SK-N-SH (cell line): ENCODE results near the gene PANK4. TPM values are rescaled to one million over a fixed set of nuclear protein-coding genes. Genes with fewer than 3 reads are reported as not detected.

Experiments
- CTCF ChIA-PET: fragments of 300-600, 350-600 bp; formaldehyde crosslinking; extraction: SDS; loops from one replicate; lab custom pipeline; 2021; lab: Yijun Ruan, JAX
- POLR2A ChIA-PET: fragments of 350-600 bp; sonication (Branson Sonifier 250); formaldehyde crosslinking; extraction: SDS; loops from one replicate; lab custom pipeline; 2020; ENCODE audit warnings: antibody characterized with exemption, inconsistent platforms; lab: Yijun Ruan, JAX
- DNase-seq: peaks from one replicate; pipeline ENCODE4 v3.0.0; 2012
- H2AFZ ChIP-seq: fragments of 200-600 bp; sonication (generic); 2 replicates; pipeline ENCODE4 v1.8.1; 2016; ENCODE audit warnings: antibody characterized with exemption, mild to moderate bottlenecking, low read depth
- H3F3A ChIP-seq: fragments of 200-600 bp; sonication (generic); replicated peaks from 2 replicates; pipeline ENCODE3; 2016; ENCODE audit warnings: antibody characterized with exemption, mild to moderate bottlenecking; ENCODE audit not compliant: insufficient read depth
- H3K27ac ChIP-seq, 2 experiments: fragments of 200-500 bp in 1 of 2; fragments of 200-600 bp in 1 of 2; sonication (Bioruptor generic) in 1 of 2; sonication (generic), shearing (Covaris generic) in 1 of 2; 2 replicates each; pipeline versions ENCODE4 v1.5.1 to v1.6.1; 2014 to 2016; ENCODE audit warnings: low read depth in 2 of 2, inconsistent platforms in 1 of 2, low read length in 1 of 2, mild to moderate bottlenecking in 1 of 2, mixed read lengths in 1 of 2
- H3K27me3 ChIP-seq: fragments of 200-600 bp; sonication (generic), shearing (Covaris generic); 2 replicates; pipeline ENCODE4 v1.6.1; 2016; ENCODE audit warnings: mixed run types; ENCODE audit not compliant: insufficient read depth
- H3K36me3 ChIP-seq, 2 experiments: fragments of 200-500 bp in 1 of 2; fragments of 200-600 bp in 1 of 2; sonication (Bioruptor generic) in 1 of 2; sonication (generic) in 1 of 2; replicated peaks in 1 of 2; 2 replicates each; pipeline versions ENCODE3 to v1.5.1; 2014 to 2016; ENCODE audit warnings: low read length in 1 of 2, mild to moderate bottlenecking in 1 of 2; ENCODE audit not compliant: insufficient read depth in 2 of 2, control insufficient read depth in 1 of 2
- H3K4me1 ChIP-seq, 2 experiments: fragments of 200-500 bp in 1 of 2; fragments of 200-600 bp in 1 of 2; sonication (Bioruptor generic) in 1 of 2; sonication (generic), shearing (Covaris generic) in 1 of 2; 2 replicates each; pipeline versions ENCODE4 v1.5.1 to v1.6.1; 2014 to 2016; ENCODE audit warnings: low read depth in 1 of 2, low read length in 1 of 2, mixed run types in 1 of 2; ENCODE audit not compliant: insufficient read depth in 2 of 2, control insufficient read depth in 1 of 2
- H3K4me2 ChIP-seq: fragments of 200-600 bp; sonication (generic), shearing (Covaris generic); 2 replicates; pipeline ENCODE4 v1.6.1; 2017; ENCODE audit warnings: mixed run types
- H3K4me3 ChIP-seq, 2 experiments: fragments of 200-500 bp in 1 of 2; fragments of 200-600 bp in 1 of 2; sonication (Bioruptor generic) in 1 of 2; sonication (generic), shearing (Covaris generic) in 1 of 2; 2 replicates each; pipeline versions ENCODE4 v1.5.1 to v1.8.1; 2014 to 2016; ENCODE audit warnings: low read depth in 2 of 2, inconsistent platforms in 1 of 2, low read length in 1 of 2, mild to moderate bottlenecking in 1 of 2, mixed read lengths in 1 of 2, moderate library complexity in 1 of 2
- H3K79me2 ChIP-seq: fragments of 200-600 bp; sonication (generic); 2 replicates; pipeline ENCODE4 v1.8.1; 2017; ENCODE audit warnings: mild to moderate bottlenecking; ENCODE audit not compliant: insufficient read depth
- H3K9ac ChIP-seq: fragments of 200-600 bp; sonication (generic); 2 replicates; pipeline ENCODE4 v1.6.1; 2017; ENCODE audit warnings: mixed run types
- H3K9me2 ChIP-seq: fragments of 200-600 bp; sonication (generic); 2 replicates; pipeline ENCODE4 v1.6.1; 2017; ENCODE audit warnings: mixed run types
- H3K9me3 ChIP-seq: fragments of 200-600 bp; sonication (generic); 2 replicates; pipeline ENCODE4 v1.6.1; 2017; ENCODE audit warnings: mixed run types, mild to moderate bottlenecking, moderate library complexity
- H4K20me1 ChIP-seq: fragments of 200-600 bp; sonication (generic); 2 replicates; pipeline ENCODE4 v1.6.1; 2017; ENCODE audit warnings: mild to moderate bottlenecking, mixed run types; ENCODE audit not compliant: insufficient read depth
- CTCF ChIP-seq: fragments of 200-600 bp; sonication (generic); IDR thresholded peaks from 2 replicates; pipeline ENCODE4 v1.6.1; 2017; ENCODE audit warnings: antibody characterized with exemption, mild to moderate bottlenecking, moderate library complexity
- ELF1 ChIP-seq: IDR thresholded peaks from 2 replicates; pipeline ENCODE4 v1.4.0; 2012
- FOXJ3 ChIP-seq: sonication (generic); formaldehyde crosslinking; IDR thresholded peaks from 2 replicates; pipeline ENCODE4 v1.5.1; 2020; ENCODE audit warnings: mild to moderate bottlenecking, missing genetic modification reagents
- GATA2 ChIP-seq: sonication (generic); formaldehyde crosslinking; IDR thresholded peaks from 2 replicates; pipeline ENCODE4 v1.5.0; 2020; ENCODE audit warnings: mild to moderate bottlenecking, missing genetic modification reagents
- MAX ChIP-seq: IDR thresholded peaks from 2 replicates; pipeline ENCODE4 v1.4.0; 2012; ENCODE audit warnings: low read depth
- POLR2AphosphoS5 ChIP-seq: IDR thresholded peaks from 2 replicates; pipeline ENCODE4 v1.6.1; 2012; ENCODE audit warnings: low read depth, low read length
- RFX5 ChIP-seq: IDR thresholded peaks from 2 replicates; pipeline ENCODE4 v1.6.1; 2012; ENCODE audit warnings: mild to moderate bottlenecking, improper control_type of control experiment, low read length
- SIN3A ChIP-seq: IDR thresholded peaks from 2 replicates; pipeline ENCODE4 v1.6.1; 2012; ENCODE audit warnings: low read depth, mild to moderate bottlenecking, low read length, moderate library complexity, borderline replicate concordance
- TAF1 ChIP-seq: IDR thresholded peaks from 2 replicates; pipeline ENCODE4 v1.6.1; 2012; ENCODE audit warnings: low read depth, mild to moderate bottlenecking, low read length, moderate library complexity, borderline replicate concordance
- TEAD4 ChIP-seq: IDR thresholded peaks from 2 replicates; pipeline ENCODE4 v1.4.0; 2012; ENCODE audit warnings: mild to moderate bottlenecking, borderline replicate concordance; ENCODE audit not compliant: insufficient read depth
- USF1 ChIP-seq: IDR thresholded peaks from 2 replicates; pipeline ENCODE4 v1.4.0; 2012; ENCODE audit warnings: low read depth, borderline replicate concordance
- YY1 ChIP-seq: IDR thresholded peaks from 2 replicates; pipeline ENCODE4 v1.4.0; 2012; ENCODE audit warnings: low read depth, mild to moderate bottlenecking
- ZBTB33 ChIP-seq: IDR thresholded peaks from 2 replicates; pipeline ENCODE4 v1.4.0; 2012; ENCODE audit warnings: low read depth, borderline replicate concordance
- WGBS: methylation state at CpG from one replicate; pipeline ENCODE4 v1.1.6; 2017; ENCODE audit warnings: low lambda C conversion rate; 5-methylcytosine and 5-hydroxymethylcytosine counted together
- polyA plus RNA-seq, 3 experiments: library from polyadenylated mRNA; depleted of rRNA; stranded (reverse); fragments of >200 nt; gene quantifications; 2 replicates each; pipeline ENCODE4 v1.2.3, GENCODE V29; 2012

The PANK4 gene
- polyA plus RNA-seq, 1 of the 3 experiments (the other 2 are of a cell fraction), result 16.6 TPM

- Histone ChIP-seq H3K4me3 (no peak overlapping the region), H3K27ac (no peak overlapping the region), H3K9me2 (no peaks in the 10 kb centered on the region), H3K79me2 (peaks cover 10% of the 10 kb centered on the region), H3K36me3 (peaks cover 5 to 83% of the 10 kb centered on the region in 2 experiments), H3K9ac (no peak overlapping the region), H3K9me3 (no peaks in the 10 kb centered on the region), H3K4me1 (no peaks in the 10 kb centered on the region), H3K4me2 (no peak overlapping the region), H3K27me3 (no peaks in the 10 kb centered on the region), H4K20me1 (peaks cover 8% of the 10 kb centered on the region; the same call in 1 of the 2 replicates), H3F3A (no peaks in the 10 kb centered on the region), H2AFZ (no peak overlapping the region)
- DNase-seq, result no peak
- no peak for TF ChIP-seq TEAD4
- no peak for TF ChIP-seq SIN3A
- TF ChIP-seq POLR2AphosphoS5, result no peak
- no peak for TF ChIP-seq RFX5
- no peak for TF ChIP-seq USF1
- CTCF ChIA-PET, result interaction anchor here (0.6 to 1.0 kb wide), 2 partner anchors 8 to 58 kb away, joined by 3 read pairs; no protein-coding TSS in a partner anchor
- WGBS, result 98% methylated on average over 17 of the region's 17 CpGs
- POLR2A ChIA-PET, result no interaction called here
These were observed 8.4 kb downstream of the PANK4 start for GRCh38 chr1:2517966-2518365.

- no peak overlapping the region for H3K4me3 ChIP-seq
- no peaks in the 10 kb centered on the region for H3K9me2 ChIP-seq
- 0 out of 2 replicates have a peak, but pooled peaks cover 3% of the 10 kb centered on the region for H3K79me2 ChIP-seq
- H2AFZ ChIP-seq, result no peak overlapping the region
- H3K4me1 ChIP-seq, result no peaks in the 10 kb centered on the region
- ChIA-PET POLR2A (no interaction called here), CTCF (interaction anchor here (1.0 kb wide), 1 partner anchor 15 kb away, joined by 3 read pairs; no protein-coding TSS in a partner anchor)
- peaks cover 5 to 87% of the 10 kb centered on the region in 2 experiments for H3K36me3 ChIP-seq
- no peaks in the 10 kb centered on the region for H3F3A ChIP-seq
- H4K20me1 ChIP-seq, result peaks cover 3% of the 10 kb centered on the region; the same call in 1 of the 2 replicates
- no peaks in the 10 kb centered on the region for H3K27me3 ChIP-seq
- H3K9me3 ChIP-seq, result no peaks in the 10 kb centered on the region
- H3K27ac ChIP-seq, result no peak overlapping the region
- H3K4me2 ChIP-seq, result no peak overlapping the region
- no peak for TF ChIP-seq CTCF
- TF ChIP-seq YY1, result no peak
- no peak for TF ChIP-seq RFX5
- TF ChIP-seq ZBTB33, result no peak
- no peak for TF ChIP-seq ELF1
- TF ChIP-seq FOXJ3 (CRISPR knock-in tag), result no peak
- TF ChIP-seq GATA2, result no peak
- no peak for TF ChIP-seq TAF1
- no peak for TF ChIP-seq MAX
- 98% methylated on average over 8 of the region's 14 CpGs for WGBS
- no peak overlapping the region for H3K9ac ChIP-seq
- no peak for DNase-seq
These were observed 9.4 kb downstream of the PANK4 start for GRCh38 chr1:2516946-2517345.
